Esophagus muscularis mucosa (tissue), 4 donors: ENCODE measurements around the gene TNRC18. TPM values are rescaled to one million over a fixed set of nuclear protein-coding genes. Genes with fewer than 3 reads are reported as not detected.
"Not testable (repeated sequence)": the region's sequence is repeated elsewhere in the genome, so short reads cannot be mapped to it uniquely, and the experiment has no call there.

Experiments used
- DNase-seq: peaks from one replicate; pipeline ENCODE4 v3.0.0-alpha.2; 2017; ENCODE audit errors: extremely low spot score
- H3K27ac ChIP-seq, 4 donors: fragments of 200-600 bp; sonication (generic); replicated peaks in 1 of 4; 1 replicate in 3 of 4; 2 replicates in 1 of 4; pipeline ENCODE4 v1.5.1; 2016 to 2019; ENCODE audit warnings: mild to moderate bottlenecking in 1 of 4
- H3K27me3 ChIP-seq, 4 donors: fragments of 200-600 bp; sonication (generic); one replicate each; pipeline versions ENCODE4 v1.5.1 to v1.6.0; 2016 to 2019
- H3K36me3 ChIP-seq, 4 donors: fragments of 200-600 bp; sonication (generic); one replicate each; pipeline ENCODE4 v1.5.1; 2016 to 2019
- H3K4me1 ChIP-seq, 4 donors: fragments of 200-600 bp; sonication (generic); one replicate each; pipeline ENCODE4 v1.5.1; 2016 to 2019
- H3K4me3 ChIP-seq, 4 donors: fragments of 200-600 bp; sonication (generic); 1 replicate in 2 of 4; 2 replicates in 2 of 4; pipeline ENCODE4 v1.5.1; 2016 to 2019; ENCODE audit warnings: mild to moderate bottlenecking in 4 of 4, moderate library complexity in 1 of 4
- H3K9me3 ChIP-seq, 4 donors: fragments of 200-600 bp; sonication (generic); 1 replicate in 3 of 4; 2 replicates in 1 of 4; pipeline ENCODE4 v1.5.1; 2016 to 2019
- CTCF ChIP-seq, 3 experiments: fragments of 200-600 bp in 2 of 3; fragments of 450-650 bp in 1 of 3; sonication (generic) in 2 of 3; IDR thresholded peaks; one replicate each; pipeline ENCODE4 v1.5.1; 2017 to 2019; ENCODE audit warnings: antibody characterized with exemption in 3 of 3, mild to moderate bottlenecking in 2 of 3, moderate library complexity in 1 of 3
- EP300 ChIP-seq: sonication (generic); formaldehyde crosslinking; IDR thresholded peaks from one replicate; pipeline ENCODE4 v1.6.1; 2017; ENCODE audit warnings: antibody characterized with exemption
- POLR2A ChIP-seq: fragments of 450-650 bp; IDR thresholded peaks from one replicate; pipeline ENCODE4 v1.6.1; 2017; ENCODE audit warnings: antibody characterized with exemption, moderate library complexity, mild to moderate bottlenecking, low read depth
- POLR2AphosphoS5 ChIP-seq, 2 donors: sonication (generic); formaldehyde crosslinking; IDR thresholded peaks; one replicate each; pipeline ENCODE4 v1.6.1; 2017; ENCODE audit warnings: antibody characterized with exemption in 2 of 2
- WGBS: methylation state at CpG from one replicate; pipeline ENCODE4 v1.1.5; 2018; 5-methylcytosine and 5-hydroxymethylcytosine counted together
- intact Hi-C: fragments of 100-400 bp; cut with DNase I; formaldehyde crosslinking; loops from one replicate; pipeline ENCODE4 v1.15.1; 2023
- total RNA-seq, 4 donors: library from RNA; depleted of rRNA; stranded (reverse); fragments of >200 nt; gene quantifications; one replicate each; pipeline versions ENCODE4 v1.1.0 to v1.2.1, GENCODE V29; 2016

Gene TNRC18
- total RNA-seq, 4 donors from 2014 or later: 101 to 277 (median 166) TPM

GRCh38 chr7:5274441-5274840, 149.2 kb downstream of the TNRC18 start:
- WGBS: 64% methylated on average over 6 of the region's 7 CpGs
- H3K4me1 ChIP-seq: peaks cover 0 to 61% (median 32%) of the 10 kb centered on the region in 4 donors
- H3K27ac ChIP-seq: peak overlapping the region; percentile 54 to 72 (median 65)
- no peak for DNase-seq
- no peaks in the 10 kb centered on the region for H3K36me3 ChIP-seq
- intact Hi-C loops: no loop called here
- no peak for TF ChIP-seq CTCF (IDR thresholded peaks at IDR 0.05)
- no peak for TF ChIP-seq EP300
- TF ChIP-seq POLR2AphosphoS5 (IDR thresholded peaks at IDR 0.05): no peak
- no peak for TF ChIP-seq POLR2A
- no peak overlapping the region for H3K4me3 ChIP-seq
- H3K27me3 ChIP-seq: no peaks in the 10 kb centered on the region
- no peaks in the 10 kb centered on the region for H3K9me3 ChIP-seq

- H3K36me3 ChIP-seq, H3K4me3 ChIP-seq, H3K27me3 ChIP-seq, intact Hi-C loops, DNase-seq, H3K9me3 ChIP-seq: not testable (repeated sequence)
- Histone ChIP-seq H3K4me1 (peaks cover 0 to 58% (median 30%) of the 10 kb centered on the region in 4 donors), H3K27ac (peak overlapping the region in 3 of 4 donors; percentile 54 to 72 (median 65))
- WGBS: 51% methylated on average over 16 of the region's 18 CpGs
Observed at GRCh38 chr7:5273831-5274405, 149.7 kb downstream of the TNRC18 start.

GRCh38 chr7:5270788-5271187, 152.8 kb downstream of the TNRC18 start:
- 45% methylated on average over 6 of the region's 6 CpGs for WGBS
- intact Hi-C loops: no loop called here
- peak overlapping the region in 1 of 4 donors; percentile 40 for H3K27ac ChIP-seq

GRCh38 chr7:5269992-5270657, 153.5 kb downstream of the TNRC18 start:
- H3K4me3 ChIP-seq, H3K27ac ChIP-seq, H3K27me3 ChIP-seq, H3K9me3 ChIP-seq, H3K36me3 ChIP-seq, intact Hi-C loops, DNase-seq: not testable (repeated sequence)
- 85% methylated on average over 12 of the region's 12 CpGs for WGBS
- peaks cover 0 to 43% (median 20%) of the 10 kb centered on the region in 4 donors for H3K4me1 ChIP-seq

More at GRCh38 chr7:5270788-5271187, 152.8 kb downstream of the TNRC18 start:
- no peak for TF ChIP-seq POLR2A
- no peak for TF ChIP-seq EP300
- no peak for TF ChIP-seq POLR2AphosphoS5 (IDR thresholded peaks at IDR 0.05)
- TF ChIP-seq CTCF (IDR thresholded peaks at IDR 0.05): no peak
- no peaks in the 10 kb centered on the region for H3K36me3 ChIP-seq
- no peaks in the 10 kb centered on the region for H3K9me3 ChIP-seq
- H3K27me3 ChIP-seq: no peaks in the 10 kb centered on the region
- DNase-seq: no peak
- H3K4me3 ChIP-seq: no peak overlapping the region
- peaks cover 0 to 50% (median 26%) of the 10 kb centered on the region in 4 donors for H3K4me1 ChIP-seq

- 89% methylated on average over 8 of the region's 8 CpGs for WGBS
- H3K27ac ChIP-seq, H3K9me3 ChIP-seq, H3K27me3 ChIP-seq, H3K36me3 ChIP-seq, intact Hi-C loops, DNase-seq, H3K4me3 ChIP-seq: not testable (repeated sequence)
- peaks cover 0 to 24% (median 4%) of the 10 kb centered on the region in 4 donors for H3K4me1 ChIP-seq
Observed at GRCh38 chr7:5267829-5268228, 155.8 kb downstream of the TNRC18 start.

GRCh38 chr7:5266191-5267028, 157.2 kb downstream of the TNRC18 start:
- DNase-seq: no peak
- TF ChIP-seq POLR2A: no peak
- no peak for TF ChIP-seq EP300
- no peaks in the 10 kb centered on the region for H3K27me3 ChIP-seq
- no peak overlapping the region for H3K27ac ChIP-seq
- no peaks in the 10 kb centered on the region for H3K9me3 ChIP-seq
- no peak overlapping the region for H3K4me3 ChIP-seq
- intact Hi-C loops: no loop called here
- 80% methylated on average over 17 of the region's 20 CpGs for WGBS
- no peaks in the 10 kb centered on the region for H3K36me3 ChIP-seq
- peaks cover 0 to 12% (median 3%) of the 10 kb centered on the region in 4 donors for H3K4me1 ChIP-seq
